Uterus (tissue), 4 donors: ENCODE data around the gene TSPAN7. TPM values are rescaled to one million over a fixed set of nuclear protein-coding genes. Genes with fewer than 3 reads are reported as not detected.

Experiments used
- DNase-seq, 2 donors: peaks; one replicate each; pipeline ENCODE4 v3.0.0-alpha.2; 2019 to 2020
- H3K27ac ChIP-seq, 2 donors: fragments of 200-600 bp; sonication (generic); 1 replicate in 1 of 2; 2 replicates in 1 of 2; pipeline ENCODE4 v1.5.1; 2016 to 2018
- H3K27me3 ChIP-seq, 2 donors: fragments of 200-600 bp; sonication (generic); one replicate each; pipeline ENCODE4 v1.5.1; 2018 to 2019; ENCODE audit warnings: control low read depth in 1 of 2
- H3K36me3 ChIP-seq, 2 donors: fragments of 200-600 bp; sonication (generic); one replicate each; pipeline ENCODE4 v1.5.1; 2019; ENCODE audit warnings: control low read depth in 1 of 2
- H3K4me1 ChIP-seq, 2 donors: fragments of 200-600 bp; sonication (generic); one replicate each; pipeline ENCODE4 v1.5.1; 2018 to 2019; ENCODE audit warnings: control low read depth in 1 of 2
- H3K4me3 ChIP-seq, 2 donors: fragments of 200-600 bp; sonication (generic); 1 replicate in 1 of 2; 2 replicates in 1 of 2; pipeline ENCODE4 v1.5.1; 2018 to 2019; ENCODE audit warnings: mild to moderate bottlenecking in 1 of 2
- H3K9me3 ChIP-seq, 2 donors: fragments of 200-600 bp; sonication (generic); one replicate each; pipeline ENCODE4 v1.5.1; 2019; ENCODE audit warnings: control low read depth in 1 of 2
- CTCF ChIP-seq, 4 experiments: fragments of 200-600 bp in 2 of 4; fragments of 450-650 bp in 2 of 4; sonication (generic) in 2 of 4; IDR thresholded peaks; one replicate each; pipeline ENCODE4 v1.5.1; 2016 to 2019; ENCODE audit warnings: antibody characterized with exemption in 4 of 4, mild to moderate bottlenecking in 2 of 4, moderate library complexity in 1 of 4
- POLR2A ChIP-seq, 2 donors: fragments of 450-650 bp; IDR thresholded peaks; one replicate each; pipeline ENCODE4 v1.6.1; 2016; ENCODE audit warnings: antibody characterized with exemption in 2 of 2, mild to moderate bottlenecking in 1 of 2, moderate library complexity in 1 of 2
- intact Hi-C: fragments of 100-400 bp; cut with DNase I; formaldehyde crosslinking; loops from one replicate; pipeline ENCODE4 v1.15.1; 2023; ENCODE audit warnings: low total_unique reads
- total RNA-seq, 4 donors: library from RNA; depleted of rRNA in 3 of 4; stranded (reverse); fragments of >200 nt in 3 of 4; gene quantifications; one replicate each; pipeline versions ENCODE4 v1.1.0 to v1.2.4, GENCODE V29; 2014 to 2023
- donor health status: DM: yes; HTN: yes; CAD: no.

Gene TSPAN7
- total RNA-seq, 4 donors from 2014 or later, result 22.3 to 111 (median 77.8) TPM

- H3K4me3 ChIP-seq, result no peak overlapping the region
- no peaks in the 10 kb centered on the region for H3K9me3 ChIP-seq
- H3K27me3 ChIP-seq, result no peaks in the 10 kb centered on the region
- H3K4me1 ChIP-seq, result no peaks in the 10 kb centered on the region
- no peak for TF ChIP-seq POLR2A (IDR thresholded peaks at IDR 0.05)
- TF ChIP-seq CTCF (IDR thresholded peaks at IDR 0.05), result no peak
- H3K36me3 ChIP-seq, result no peaks in the 10 kb centered on the region
- DNase-seq, result no peak
- intact Hi-C loops, result no loop called here
- H3K27ac ChIP-seq, result no peak overlapping the region
Observed at GRCh38 chrX:38599796-38600755, 38.7 kb downstream of the TSPAN7 start.

GRCh38 chrX:38601866-38602265 is 40.5 kb downstream of the TSPAN7 start:
- no peaks in the 10 kb centered on the region for H3K27me3 ChIP-seq
- no peak for TF ChIP-seq CTCF (IDR thresholded peaks at IDR 0.05)
- TF ChIP-seq POLR2A (IDR thresholded peaks at IDR 0.05), result no peak
- H3K4me1 ChIP-seq, result no peaks in the 10 kb centered on the region
- no peak overlapping the region for H3K4me3 ChIP-seq
- DNase-seq, result no peak
- H3K9me3 ChIP-seq, result no peaks in the 10 kb centered on the region
- no peaks in the 10 kb centered on the region for H3K36me3 ChIP-seq
- intact Hi-C loops, result no loop called here
- no peak overlapping the region for H3K27ac ChIP-seq

GRCh38 chrX:38606821-38607220 is 45.5 kb downstream of the TSPAN7 start:
- Histone ChIP-seq H3K27ac (no peak overlapping the region), H3K27me3 (no peaks in the 10 kb centered on the region), H3K4me3 (no peak overlapping the region), H3K36me3 (no peaks in the 10 kb centered on the region), H3K9me3 (no peaks in the 10 kb centered on the region), H3K4me1 (no peaks in the 10 kb centered on the region)
- intact Hi-C loops, result no loop called here
- TF ChIP-seq POLR2A (IDR thresholded peaks at IDR 0.05) (no peak), CTCF (IDR thresholded peaks at IDR 0.05) (no peak)
- DNase-seq, result no peak

GRCh38 chrX:38607976-38608375 is 46.6 kb downstream of the TSPAN7 start:
- no peak for TF ChIP-seq POLR2A (IDR thresholded peaks at IDR 0.05)
- TF ChIP-seq CTCF (IDR thresholded peaks at IDR 0.05), result no peak
- DNase-seq, result no peak
- Histone ChIP-seq H3K9me3 (no peaks in the 10 kb centered on the region), H3K4me3 (no peak overlapping the region), H3K27me3 (no peaks in the 10 kb centered on the region), H3K27ac (no peak overlapping the region), H3K36me3 (no peaks in the 10 kb centered on the region), H3K4me1 (no peaks in the 10 kb centered on the region)
- intact Hi-C loops, result no loop called here

- H3K4me3 ChIP-seq, result no peak overlapping the region
- no peaks in the 10 kb centered on the region for H3K36me3 ChIP-seq
- H3K4me1 ChIP-seq, result no peaks in the 10 kb centered on the region
- no peaks in the 10 kb centered on the region for H3K27me3 ChIP-seq
- no peak for DNase-seq
- H3K9me3 ChIP-seq, result no peaks in the 10 kb centered on the region
- no peak overlapping the region for H3K27ac ChIP-seq
- intact Hi-C loops, result no loop called here
- TF ChIP-seq CTCF (IDR thresholded peaks at IDR 0.05), result no peak
- no peak for TF ChIP-seq POLR2A (IDR thresholded peaks at IDR 0.05)
Observed at GRCh38 chrX:38610849-38611248, 49.5 kb downstream of the TSPAN7 start.
